Activated CD8-positive, alpha-beta T cell treated with anti-CD3 and anti-CD28 coated beads for 36 hours (primary cell): ENCODE data around the gene HMGB4. TPM values are rescaled to one million over a fixed set of nuclear protein-coding genes. Genes with fewer than 3 reads are reported as not detected.

Experiments
- ATAC-seq: fragments of 200-7000 bp; cut with Tn5 transposase; one replicate; pipeline ENCODE4 v1.10.0; 2021; ENCODE audit warnings: mild to moderate bottlenecking, moderate library complexity
- CTCF ChIA-PET: fragments of 350-600 bp; sonication (Branson Sonifier 250); formaldehyde crosslinking; loops from one replicate; lab custom pipeline; 2021; ENCODE audit warnings: antibody characterized with exemption; lab: Charles Lee
- POLR2A ChIA-PET: fragments of 350-600 bp; sonication (Branson Sonifier 250); formaldehyde crosslinking; loops from one replicate; lab custom pipeline; 2021; ENCODE audit warnings: antibody characterized with exemption; lab: Charles Lee
- DNase-seq: peaks from one replicate; pipeline ENCODE4 v3.0.0-alpha.2; 2020
- H3K27ac Mint-ChIP-seq: one replicate; pipeline ENCODE4 v1.8.0; 2021; ENCODE audit warnings: mild to moderate bottlenecking, mixed read lengths
- H3K27me3 Mint-ChIP-seq: one replicate; pipeline ENCODE4 v1.8.0; 2021; ENCODE audit warnings: mixed read lengths
- H3K36me3 Mint-ChIP-seq: one replicate; pipeline ENCODE4 v1.8.0; 2021; ENCODE audit warnings: low read depth, mixed read lengths
- H3K4me1 Mint-ChIP-seq: one replicate; pipeline ENCODE4 v1.8.0; 2021; ENCODE audit warnings: low read depth, mixed read lengths
- H3K4me3 Mint-ChIP-seq: one replicate; pipeline ENCODE4 v1.8.0; 2021; ENCODE audit warnings: mild to moderate bottlenecking, moderate library complexity, mixed read lengths
- H3K9me3 Mint-ChIP-seq: one replicate; pipeline ENCODE4 v1.8.0; 2021; ENCODE audit warnings: mixed read lengths
- intact Hi-C: fragments of 100-400 bp; cut with micrococcal nuclease; formaldehyde crosslinking; loops from one replicate; pipeline ENCODE4 v1.10.0; 2022
- total RNA-seq, 2 experiments: library from RNA; stranded (reverse); gene quantifications; one replicate each; pipeline ENCODE4 v1.2.3, GENCODE V29; 2021
- TF ChIP-seq, protein P1 (sequence below): fragments of 200-600 bp; IDR thresholded peaks from one replicate; pipeline ENCODE4 v1.8.0; 2022; ENCODE audit warnings: antibody characterized with exemption, mild to moderate bottlenecking

HMGB4 gene
- total RNA-seq, 2 experiments from 2014 or later: not detected

- Mint-ChIP-seq H3K36me3 (no peaks in the 10 kb centered on the region), H3K27ac (no peak overlapping the region), H3K9me3 (no peaks in the 10 kb centered on the region), H3K4me3 (no peak overlapping the region), H3K4me1 (no peaks in the 10 kb centered on the region), H3K27me3 (peaks cover 4% of the 10 kb centered on the region)
- DNase-seq (no peak), ATAC-seq (no peak)
- intact Hi-C loops: no loop called here
- ChIA-PET CTCF (interaction anchor here (1.7 kb wide), 1 partner anchor 9 kb away, joined by 4 read pairs; no protein-coding TSS in a partner anchor), POLR2A (no interaction called here)
- TF ChIP-seq, protein P1, sequence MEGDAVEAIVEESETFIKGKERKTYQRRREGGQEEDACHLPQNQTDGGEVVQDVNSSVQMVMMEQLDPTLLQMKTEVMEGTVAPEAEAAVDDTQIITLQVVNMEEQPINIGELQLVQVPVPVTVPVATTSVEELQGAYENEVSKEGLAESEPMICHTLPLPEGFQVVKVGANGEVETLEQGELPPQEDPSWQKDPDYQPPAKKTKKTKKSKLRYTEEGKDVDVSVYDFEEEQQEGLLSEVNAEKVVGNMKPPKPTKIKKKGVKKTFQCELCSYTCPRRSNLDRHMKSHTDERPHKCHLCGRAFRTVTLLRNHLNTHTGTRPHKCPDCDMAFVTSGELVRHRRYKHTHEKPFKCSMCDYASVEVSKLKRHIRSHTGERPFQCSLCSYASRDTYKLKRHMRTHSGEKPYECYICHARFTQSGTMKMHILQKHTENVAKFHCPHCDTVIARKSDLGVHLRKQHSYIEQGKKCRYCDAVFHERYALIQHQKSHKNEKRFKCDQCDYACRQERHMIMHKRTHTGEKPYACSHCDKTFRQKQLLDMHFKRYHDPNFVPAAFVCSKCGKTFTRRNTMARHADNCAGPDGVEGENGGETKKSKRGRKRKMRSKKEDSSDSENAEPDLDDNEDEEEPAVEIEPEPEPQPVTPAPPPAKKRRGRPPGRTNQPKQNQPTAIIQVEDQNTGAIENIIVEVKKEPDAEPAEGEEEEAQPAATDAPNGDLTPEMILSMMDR: no peak
Observed at GRCh38 chr1:33897092-33897725, 33.3 kb downstream of the HMGB4 start.

DNA sequence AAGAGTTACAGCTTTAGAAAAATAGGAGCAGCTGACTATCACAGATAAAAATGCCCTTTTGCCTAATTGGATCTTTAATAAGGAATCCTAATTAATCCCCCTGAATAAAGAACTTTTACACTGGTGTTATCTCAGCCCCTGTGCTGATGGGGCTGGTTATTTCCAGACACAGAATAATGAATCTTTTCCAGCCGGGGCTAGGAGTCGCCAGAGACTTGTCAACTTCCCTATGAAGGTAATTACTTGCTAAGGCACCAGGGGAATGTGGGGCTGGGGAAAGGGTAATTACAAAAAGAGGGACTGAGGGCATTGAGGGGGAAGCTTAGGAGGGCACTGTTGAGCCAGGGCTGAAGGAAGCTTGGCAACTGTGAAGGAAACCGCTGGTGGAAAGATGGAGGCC, 34.5 kb downstream of the HMGB4 start:
- intact Hi-C loops: no loop called here
- TF ChIP-seq, protein P1: no peak
- POLR2A ChIA-PET: no interaction called here
- Mint-ChIP-seq H3K9me3 (no peaks in the 10 kb centered on the region), H3K27ac (no peak overlapping the region), H3K27me3 (peaks cover 3% of the 10 kb centered on the region), H3K4me3 (no peak overlapping the region), H3K4me1 (no peaks in the 10 kb centered on the region), H3K36me3 (no peaks in the 10 kb centered on the region)
- ATAC-seq: no peak
- CTCF ChIA-PET: no interaction called here
- DNase-seq: no peak

DNA sequence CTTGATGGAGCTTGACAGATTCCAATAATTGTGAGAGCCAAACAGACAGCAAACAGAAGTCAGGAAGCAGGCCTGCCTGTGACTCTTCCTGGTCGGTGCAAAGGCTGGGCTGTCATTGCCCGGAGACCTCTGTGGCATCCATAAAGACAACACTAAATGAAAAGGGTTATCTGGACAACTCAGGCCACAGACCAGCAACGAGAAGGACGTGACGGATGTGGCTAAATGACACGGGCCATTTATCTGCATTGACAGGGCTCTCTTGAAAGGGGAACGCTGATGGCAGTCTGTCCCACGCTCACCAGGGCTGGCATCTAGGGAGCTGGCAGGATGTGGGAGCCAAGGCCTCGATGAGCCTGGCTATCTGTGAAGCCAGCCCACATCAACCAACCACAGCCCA, 35.0 kb downstream of the HMGB4 start:
- Mint-ChIP-seq H3K4me1 (no peaks in the 10 kb centered on the region), H3K9me3 (no peaks in the 10 kb centered on the region), H3K27me3 (peaks cover 5% of the 10 kb centered on the region), H3K27ac (no peak overlapping the region), H3K36me3 (no peaks in the 10 kb centered on the region), H3K4me3 (no peak overlapping the region)
- ATAC-seq (no peak), DNase-seq (no peak)
- ChIA-PET CTCF (no interaction called here), POLR2A (no interaction called here)
- intact Hi-C loops: no loop called here
- TF ChIP-seq, protein P1: no peak

DNA sequence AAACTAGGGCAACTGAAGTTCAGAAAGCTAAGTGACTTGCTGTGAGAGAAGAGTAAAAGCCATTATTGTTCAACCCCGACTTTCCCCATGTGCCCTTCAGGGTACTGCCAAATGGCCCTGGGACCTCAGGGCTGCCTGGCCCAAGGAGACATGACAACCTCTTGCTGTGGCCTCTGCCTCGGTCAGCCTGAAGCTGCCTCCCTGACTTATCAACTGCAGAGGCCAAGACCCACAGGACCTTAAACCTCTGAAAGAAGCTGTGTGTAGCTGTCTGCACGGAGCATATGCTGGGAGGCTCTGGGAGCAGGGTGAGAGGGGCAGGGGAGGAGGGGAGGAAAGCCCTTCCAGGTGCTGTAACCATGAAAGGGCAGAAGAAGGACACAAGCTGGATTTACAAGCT, 35.9 kb downstream of the HMGB4 start:
- TF ChIP-seq, protein P1: no peak
- Mint-ChIP-seq H3K4me1 (no peaks in the 10 kb centered on the region), H3K27me3 (peaks cover 5% of the 10 kb centered on the region), H3K27ac (no peak overlapping the region), H3K9me3 (no peaks in the 10 kb centered on the region), H3K36me3 (no peaks in the 10 kb centered on the region), H3K4me3 (no peak overlapping the region)
- ChIA-PET CTCF (no interaction called here), POLR2A (no interaction called here)
- DNase-seq (no peak), ATAC-seq (no peak)
- intact Hi-C loops: no loop called here

GRCh38 chr1:33902486-33903209, 38.8 kb downstream of the HMGB4 start:
- no peak overlapping the region for H3K27ac Mint-ChIP-seq
- TF ChIP-seq, protein P1: no peak
- H3K27me3 Mint-ChIP-seq: peaks cover 9% of the 10 kb centered on the region
- CTCF ChIA-PET: no interaction called here
- intact Hi-C loops: no loop called here
- H3K36me3 Mint-ChIP-seq: no peaks in the 10 kb centered on the region
- H3K4me1 Mint-ChIP-seq: no peaks in the 10 kb centered on the region
- DNase-seq (no peak), ATAC-seq (no peak)
- POLR2A ChIA-PET: no interaction called here
- no peak overlapping the region for H3K4me3 Mint-ChIP-seq
- no peaks in the 10 kb centered on the region for H3K9me3 Mint-ChIP-seq
